GM19455 (cell line): Measurements from ENCODE around the gene ASPG.

Experiments used
- ATAC-seq: cut with Tn5 transposase; IDR thresholded peaks from one replicate; pipeline ENCODE4 v1.9.1; 2021; ENCODE audit not compliant: unreplicated experiment

ASPG gene

GRCh38 chr14:104073764-104074163 is 11.7 kb upstream of the ASPG start:
- ATAC-seq = no peak

GRCh38 chr14:104075530-104076151 is 9.9 kb upstream of the ASPG start:
- no peak for ATAC-seq

GRCh38 chr14:104076743-104077142 is 8.8 kb upstream of the ASPG start:
- no peak for ATAC-seq

- peak; percentile 92 for ATAC-seq
These were observed 7.5 kb upstream of the ASPG start for GRCh38 chr14:104078031-104078455.

- no peak for ATAC-seq
These were observed 4.9 kb upstream of the ASPG start for GRCh38 chr14:104080376-104081260.

- ATAC-seq = no peak
These were observed 4.2 kb upstream of the ASPG start for GRCh38 chr14:104081261-104081835.

- ATAC-seq = no peak
These were observed 3.5 kb upstream of the ASPG start for GRCh38 chr14:104081951-104082464.

- no peak for ATAC-seq
These were observed 2.7 kb upstream of the ASPG start for GRCh38 chr14:104082807-104083206.

- no peak for ATAC-seq
These were observed 1.1 kb upstream of the ASPG start for GRCh38 chr14:104084251-104085002.

- no peak for ATAC-seq
These were observed 345 bp downstream of the ASPG start for GRCh38 chr14:104085889-104086201.

- no peak for ATAC-seq
These were observed 735 bp downstream of the ASPG start for GRCh38 chr14:104086210-104086660.

- ATAC-seq = no peak
These were observed 1.4 kb downstream of the ASPG start for GRCh38 chr14:104086661-104087461.

- ATAC-seq = no peak
These were observed 2.0 kb downstream of the ASPG start for GRCh38 chr14:104087505-104087904.

- ATAC-seq = no peak
These were observed 2.7 kb downstream of the ASPG start for GRCh38 chr14:104087981-104088850.

GRCh38 chr14:104090071-104090748 is 4.7 kb downstream of the ASPG start:
- ATAC-seq = no peak

- ATAC-seq = no peak
These were observed 5.8 kb downstream of the ASPG start for GRCh38 chr14:104091061-104091926.

- ATAC-seq = no peak
These were observed 6.6 kb downstream of the ASPG start for GRCh38 chr14:104091927-104092771.
